GM06990 (cell line): ENCODE data around the gene ARHGAP44.

Experiments used
- DNase-seq: peaks from one replicate; pipeline ENCODE4 v3.0.0-alpha.2; 2011; ENCODE audit not compliant: insufficient read length; ENCODE audit errors: extremely low read depth
- H3K27me3 ChIP-seq: replicated peaks from 2 replicates; pipeline ENCODE4 v1.6.0; 2011; ENCODE audit warnings: low read length; ENCODE audit not compliant: control insufficient read depth, insufficient read depth
- H3K36me3 ChIP-seq: 2 replicates; pipeline ENCODE4 v1.5.1; 2011; ENCODE audit warnings: low read length; ENCODE audit not compliant: control insufficient read depth, insufficient read depth
- H3K4me3 ChIP-seq: replicated peaks from 2 replicates; pipeline ENCODE4 v1.5.1; 2011; ENCODE audit warnings: low read depth, mild to moderate bottlenecking, control low read depth, low read length
- CTCF ChIP-seq: IDR thresholded peaks from 2 replicates; pipeline ENCODE4 v1.5.1; 2011; ENCODE audit warnings: low read length, control low read depth, mild to moderate bottlenecking, inconsistent platforms; ENCODE audit not compliant: insufficient read depth, poor library complexity, severe bottlenecking

ARHGAP44 gene

GRCh38 chr17:12918142-12918541, 128.8 kb downstream of the ARHGAP44 start:
- H3K27me3 ChIP-seq: no peaks in the 10 kb centered on the region
- TF ChIP-seq CTCF: no peak
- peaks cover 2% of the 10 kb centered on the region for H3K36me3 ChIP-seq
- no peak overlapping the region for H3K4me3 ChIP-seq
- no peak for DNase-seq

GRCh38 chr17:12922120-12922519, 132.8 kb downstream of the ARHGAP44 start:
- peaks cover 2% of the 10 kb centered on the region for H3K36me3 ChIP-seq
- TF ChIP-seq CTCF: no peak
- H3K27me3 ChIP-seq: no peaks in the 10 kb centered on the region
- no peak overlapping the region for H3K4me3 ChIP-seq
- peak; percentile 4 for DNase-seq

- no peaks in the 10 kb centered on the region for H3K27me3 ChIP-seq
- TF ChIP-seq CTCF: no peak
- no peak for DNase-seq
- no peak overlapping the region for H3K4me3 ChIP-seq
- H3K36me3 ChIP-seq: 0 out of 2 replicates have a peak, but pooled peaks cover 1% of the 10 kb centered on the region
Measured at GRCh38 chr17:12924614-12925013, 135.3 kb downstream of the ARHGAP44 start.

GRCh38 chr17:12927001-12927400, 137.7 kb downstream of the ARHGAP44 start:
- Histone ChIP-seq H3K4me3 (no peak overlapping the region), H3K36me3 (0 out of 2 replicates have a peak, but pooled peaks cover 1% of the 10 kb centered on the region), H3K27me3 (no peaks in the 10 kb centered on the region)
- no peak for TF ChIP-seq CTCF
- DNase-seq: no peak

GRCh38 chr17:12927541-12928425, 138.5 kb downstream of the ARHGAP44 start:
- no peak for TF ChIP-seq CTCF
- H3K4me3 ChIP-seq: no peak overlapping the region
- 0 out of 2 replicates have a peak, but pooled peaks cover 1% of the 10 kb centered on the region for H3K36me3 ChIP-seq
- no peaks in the 10 kb centered on the region for H3K27me3 ChIP-seq
- no peak for DNase-seq

- H3K27me3 ChIP-seq: no peaks in the 10 kb centered on the region
- DNase-seq: no peak
- H3K36me3 ChIP-seq: peaks cover 1% of the 10 kb centered on the region
- TF ChIP-seq CTCF: peak; percentile 22
- no peak overlapping the region for H3K4me3 ChIP-seq
Measured at GRCh38 chr17:12928736-12929135, 139.4 kb downstream of the ARHGAP44 start.
